Measurements from ENCODE around the gene SLC22A1. TPM values are rescaled to one million over a fixed set of nuclear protein-coding genes. Genes with fewer than 3 reads are reported as not detected.

The SLC22A1 gene
- 0.41 TPM for polyA plus RNA-seq (2012; ENCODE audit: insufficient read length, low read depth)

- TF ChIP-seq SIN3A (IDR thresholded peaks at IDR 0.05; ENCODE audit: borderline replicate concordance, insufficient read depth, low read length) = no peak
- TF ChIP-seq FOXP2 (optimal IDR thresholded peaks at IDR 0.05; ENCODE audit: borderline replicate concordance, extremely low read depth, extremely low read length, insufficient read depth) = no peak
- TF ChIP-seq REST (IDR thresholded peaks at IDR 0.05; ENCODE audit: insufficient read depth in 1 of 2, low read depth in 2 of 2, low read length in 2 of 2) = no peak
- no peak for TF ChIP-seq TAF1 (IDR thresholded peaks at IDR 0.05; ENCODE audit: borderline replicate concordance, insufficient read depth, low read length)
- TF ChIP-seq POLR2AphosphoS5 (IDR thresholded peaks at IDR 0.05; ENCODE audit: low read depth, low read length) = no peak
Observed at GRCh38 chr6:160121558-160121957, at the start of gene SLC22A1. TSS of gene SLC22A1 (plus strand) at chr6:160121815. CDS start at chr6:160121936, 121 bp downstream.

GRCh38 chr6:160073272-160073671, 48.3 kb upstream of the SLC22A1 start:
- no peak for TF ChIP-seq REST (IDR thresholded peaks at IDR 0.05; ENCODE audit: insufficient read depth in 1 of 2, low read depth in 2 of 2, low read length in 2 of 2)
- TF ChIP-seq POLR2AphosphoS5 (IDR thresholded peaks at IDR 0.05; ENCODE audit: low read depth, low read length) = no peak
- TF ChIP-seq SIN3A (IDR thresholded peaks at IDR 0.05; ENCODE audit: borderline replicate concordance, insufficient read depth, low read length) = no peak
- no peak for TF ChIP-seq FOXP2 (optimal IDR thresholded peaks at IDR 0.05; ENCODE audit: borderline replicate concordance, extremely low read depth, extremely low read length, insufficient read depth)
- no peak for TF ChIP-seq TAF1 (IDR thresholded peaks at IDR 0.05; ENCODE audit: borderline replicate concordance, insufficient read depth, low read length)

- no peak for TF ChIP-seq FOXP2 (optimal IDR thresholded peaks at IDR 0.05; ENCODE audit: borderline replicate concordance, extremely low read depth, extremely low read length, insufficient read depth)
- TF ChIP-seq SIN3A (IDR thresholded peaks at IDR 0.05; ENCODE audit: borderline replicate concordance, insufficient read depth, low read length) = no peak
- no peak for TF ChIP-seq POLR2AphosphoS5 (IDR thresholded peaks at IDR 0.05; ENCODE audit: low read depth, low read length)
- TF ChIP-seq REST (IDR thresholded peaks at IDR 0.05; ENCODE audit: insufficient read depth in 1 of 2, low read depth in 2 of 2, low read length in 2 of 2) = no peak
- no peak for TF ChIP-seq TAF1 (IDR thresholded peaks at IDR 0.05; ENCODE audit: borderline replicate concordance, insufficient read depth, low read length)
Observed at GRCh38 chr6:160076009-160076408, 45.6 kb upstream of the SLC22A1 start.

- no peak for TF ChIP-seq POLR2AphosphoS5 (IDR thresholded peaks at IDR 0.05; ENCODE audit: low read depth, low read length)
- no peak for TF ChIP-seq FOXP2 (optimal IDR thresholded peaks at IDR 0.05; ENCODE audit: borderline replicate concordance, extremely low read depth, extremely low read length, insufficient read depth)
- TF ChIP-seq REST (IDR thresholded peaks at IDR 0.05; ENCODE audit: insufficient read depth in 1 of 2, low read depth in 2 of 2, low read length in 2 of 2) = no peak
- no peak for TF ChIP-seq SIN3A (IDR thresholded peaks at IDR 0.05; ENCODE audit: borderline replicate concordance, insufficient read depth, low read length)
- TF ChIP-seq TAF1 (IDR thresholded peaks at IDR 0.05; ENCODE audit: borderline replicate concordance, insufficient read depth, low read length) = no peak
Observed at GRCh38 chr6:160077024-160077423, 44.6 kb upstream of the SLC22A1 start.

GRCh38 chr6:160077526-160077925, 44.1 kb upstream of the SLC22A1 start:
- TF ChIP-seq SIN3A (IDR thresholded peaks at IDR 0.05; ENCODE audit: borderline replicate concordance, insufficient read depth, low read length) (no peak), FOXP2 (optimal IDR thresholded peaks at IDR 0.05; ENCODE audit: borderline replicate concordance, extremely low read depth, extremely low read length, insufficient read depth) (no peak), POLR2AphosphoS5 (IDR thresholded peaks at IDR 0.05; ENCODE audit: low read depth, low read length) (no peak)
